DND-41 (cell line): Measurements from ENCODE around the gene VCPKMT.

ENCODE experiments used
- ATAC-seq: fragments of 200-7000 bp; cut with Tn5 transposase; 3 replicates; pipeline ENCODE4 v1.9.1; 2021; ENCODE audit warnings: low read depth; ENCODE audit not compliant: insufficient read depth
- DNase-seq: peaks from one replicate; pipeline ENCODE4 v3.0.0-alpha.2; 2020
- H2AFZ ChIP-seq: 2 replicates; pipeline ENCODE4 v1.6.0; 2012; ENCODE audit warnings: low read depth, low read length
- H3K27ac ChIP-seq: 2 replicates; pipeline ENCODE4 v1.5.1; 2012; ENCODE audit warnings: low read length, inconsistent platforms
- H3K27me3 ChIP-seq: fragments of 200-600 bp; sonication (generic); 2 replicates; pipeline ENCODE4 v1.6.0; 2012; ENCODE audit warnings: low read length, mild to moderate bottlenecking, inconsistent platforms; ENCODE audit not compliant: insufficient read depth, poor library complexity
- H3K36me3 ChIP-seq: 2 replicates; pipeline ENCODE4 v1.5.1; 2012; ENCODE audit warnings: low read length, inconsistent platforms; ENCODE audit not compliant: insufficient read depth
- H3K4me1 ChIP-seq: 2 replicates; pipeline ENCODE4 v1.5.1; 2012; ENCODE audit warnings: mild to moderate bottlenecking, low read length; ENCODE audit not compliant: insufficient read depth
- H3K4me2 ChIP-seq: 2 replicates; pipeline ENCODE4 v1.6.0; 2012; ENCODE audit warnings: mild to moderate bottlenecking, moderate library complexity, low read length, inconsistent platforms; ENCODE audit not compliant: insufficient read depth
- H3K4me3 ChIP-seq, 2 experiments: fragments of 200-600 bp in 1 of 2; shearing (Covaris generic) in 1 of 2; 2 replicates each; pipeline ENCODE4 v1.5.1; 2012 to 2016; ENCODE audit warnings: inconsistent platforms in 2 of 2, low read length in 2 of 2, mild to moderate bottlenecking in 2 of 2, low read depth in 1 of 2, moderate library complexity in 1 of 2
- H3K79me2 ChIP-seq: 2 replicates; pipeline ENCODE4 v1.6.0; 2012; ENCODE audit warnings: low read length, inconsistent platforms; ENCODE audit not compliant: insufficient read depth
- H3K9ac ChIP-seq: 2 replicates; pipeline ENCODE4 v1.6.0; 2012; ENCODE audit warnings: low read depth, mild to moderate bottlenecking, inconsistent platforms, low read length, moderate library complexity
- H3K9me3 ChIP-seq: 2 replicates; pipeline ENCODE4 v1.5.1; 2012; ENCODE audit warnings: low read length, moderate library complexity, mild to moderate bottlenecking, inconsistent platforms; ENCODE audit not compliant: insufficient read depth, severe bottlenecking
- H4K20me1 ChIP-seq: 2 replicates; pipeline ENCODE4 v1.6.0; 2012; ENCODE audit warnings: low read length; ENCODE audit not compliant: insufficient read depth
- EZH2 ChIP-seq: IDR thresholded peaks from 3 replicates; pipeline ENCODE4 v1.6.1; 2012; ENCODE audit warnings: borderline replicate concordance, low read depth, mild to moderate bottlenecking, moderate library complexity, low read length, inconsistent platforms; ENCODE audit not compliant: severe bottlenecking
- TF ChIP-seq, protein P1 (sequence below): IDR thresholded peaks from 2 replicates; pipeline ENCODE4 v1.5.1; 2012; ENCODE audit warnings: borderline replicate concordance, low read length, moderate library complexity, mild to moderate bottlenecking; ENCODE audit not compliant: poor library complexity, severe bottlenecking; ENCODE audit errors: extremely low read depth

Gene VCPKMT

DNA sequence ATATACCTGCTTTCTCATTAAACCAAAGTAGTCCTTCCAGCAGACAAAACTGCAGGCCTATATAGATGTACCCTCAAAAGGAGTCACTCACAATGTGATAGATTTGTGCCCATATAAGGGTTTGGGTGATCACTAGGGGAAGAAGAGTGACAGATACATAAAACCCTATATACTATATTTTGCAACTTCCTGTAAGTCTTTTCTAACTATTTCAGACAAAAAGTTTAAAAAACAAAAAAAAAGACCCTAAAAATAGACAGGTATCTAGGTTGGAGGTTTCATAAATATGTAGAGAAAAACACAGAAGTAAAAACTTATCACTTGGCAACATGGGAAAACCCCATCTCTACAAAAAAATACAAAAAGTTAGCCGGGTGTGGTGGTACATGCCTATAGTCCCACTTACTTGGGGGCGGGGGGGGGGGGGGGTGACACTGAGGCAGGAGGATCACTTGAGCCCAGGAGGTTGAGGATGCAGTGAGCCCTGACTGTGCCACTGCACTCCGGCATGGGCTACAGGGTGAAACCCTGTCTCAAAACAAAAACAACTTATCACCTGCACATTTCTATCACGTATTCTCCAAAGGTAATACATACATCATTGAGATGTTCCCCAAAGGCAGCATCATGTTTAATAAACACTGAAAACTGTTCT, 2.9 kb downstream of the VCPKMT start:
- H2AFZ ChIP-seq, result no peak overlapping the region
- ATAC-seq (no peak), DNase-seq (no peak)
- H3K27me3 ChIP-seq, result no peaks in the 10 kb centered on the region
- H3K36me3 ChIP-seq, result peaks cover 62% of the 10 kb centered on the region
- no peak overlapping the region for H3K27ac ChIP-seq
- no peak overlapping the region for H3K9ac ChIP-seq
- H3K4me1 ChIP-seq, result peaks cover 29% of the 10 kb centered on the region
- no peaks in the 10 kb centered on the region for H3K9me3 ChIP-seq
- H3K4me3 ChIP-seq, result no peak overlapping the region
- H3K4me2 ChIP-seq, result peak overlapping the region; percentile 23; the same call in 1 of the 2 replicates
- peaks cover 34% of the 10 kb centered on the region for H3K79me2 ChIP-seq
- TF ChIP-seq EZH2, result no peak
- TF ChIP-seq, protein P1, sequence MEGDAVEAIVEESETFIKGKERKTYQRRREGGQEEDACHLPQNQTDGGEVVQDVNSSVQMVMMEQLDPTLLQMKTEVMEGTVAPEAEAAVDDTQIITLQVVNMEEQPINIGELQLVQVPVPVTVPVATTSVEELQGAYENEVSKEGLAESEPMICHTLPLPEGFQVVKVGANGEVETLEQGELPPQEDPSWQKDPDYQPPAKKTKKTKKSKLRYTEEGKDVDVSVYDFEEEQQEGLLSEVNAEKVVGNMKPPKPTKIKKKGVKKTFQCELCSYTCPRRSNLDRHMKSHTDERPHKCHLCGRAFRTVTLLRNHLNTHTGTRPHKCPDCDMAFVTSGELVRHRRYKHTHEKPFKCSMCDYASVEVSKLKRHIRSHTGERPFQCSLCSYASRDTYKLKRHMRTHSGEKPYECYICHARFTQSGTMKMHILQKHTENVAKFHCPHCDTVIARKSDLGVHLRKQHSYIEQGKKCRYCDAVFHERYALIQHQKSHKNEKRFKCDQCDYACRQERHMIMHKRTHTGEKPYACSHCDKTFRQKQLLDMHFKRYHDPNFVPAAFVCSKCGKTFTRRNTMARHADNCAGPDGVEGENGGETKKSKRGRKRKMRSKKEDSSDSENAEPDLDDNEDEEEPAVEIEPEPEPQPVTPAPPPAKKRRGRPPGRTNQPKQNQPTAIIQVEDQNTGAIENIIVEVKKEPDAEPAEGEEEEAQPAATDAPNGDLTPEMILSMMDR, result no peak
- 0 out of 2 replicates have a peak, but pooled peaks cover 9% of the 10 kb centered on the region for H4K20me1 ChIP-seq

DNA sequence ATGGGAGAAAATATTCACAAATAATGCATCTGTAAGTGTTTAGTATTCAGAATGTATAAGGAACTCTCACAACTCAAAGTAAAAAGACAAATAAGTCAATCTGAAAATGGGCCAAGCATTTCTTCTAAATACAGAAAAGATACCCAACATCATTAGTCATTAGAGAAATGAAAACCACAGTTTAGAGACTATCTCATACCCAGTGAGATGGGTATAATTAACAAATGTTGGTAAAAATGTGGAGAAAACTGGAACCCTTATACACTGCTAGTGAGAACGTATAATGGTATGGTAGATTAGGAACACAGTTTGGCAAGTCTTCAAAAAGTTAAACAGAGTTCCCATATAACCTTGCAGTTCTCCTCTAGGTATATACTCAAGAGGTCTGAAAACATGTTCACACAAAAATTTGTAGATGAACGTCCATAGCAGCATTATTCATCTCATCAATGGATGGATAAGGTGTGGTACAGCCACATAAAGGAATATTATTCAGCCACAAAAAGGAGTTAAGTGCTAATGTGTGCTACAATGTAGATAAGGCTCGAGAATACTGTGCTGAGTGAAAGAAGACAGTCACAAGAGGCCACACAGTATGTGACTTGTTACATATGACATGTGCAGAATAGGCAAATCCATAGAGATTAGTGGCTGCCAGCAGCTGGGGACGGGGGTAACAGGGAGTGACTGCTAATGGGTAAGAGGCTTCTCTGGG, 5.9 kb downstream of the VCPKMT start:
- DNase-seq, result no peak
- no peak for TF ChIP-seq EZH2
- TF ChIP-seq, protein P1, result no peak
- peaks cover 18% of the 10 kb centered on the region for H3K4me1 ChIP-seq
- no peak overlapping the region for H3K9ac ChIP-seq
- H3K79me2 ChIP-seq, result peaks cover 24% of the 10 kb centered on the region
- H2AFZ ChIP-seq, result no peak overlapping the region
- H3K36me3 ChIP-seq, result peaks cover 60% of the 10 kb centered on the region
- no peaks in the 10 kb centered on the region for H3K27me3 ChIP-seq
- no peak for ATAC-seq
- H3K27ac ChIP-seq, result no peak overlapping the region
- H3K4me2 ChIP-seq, result no peak overlapping the region
- 0 out of 2 replicates have a peak, but pooled peaks cover 9% of the 10 kb centered on the region for H4K20me1 ChIP-seq
- no peaks in the 10 kb centered on the region for H3K9me3 ChIP-seq
- H3K4me3 ChIP-seq, result no peak overlapping the region

DNA sequence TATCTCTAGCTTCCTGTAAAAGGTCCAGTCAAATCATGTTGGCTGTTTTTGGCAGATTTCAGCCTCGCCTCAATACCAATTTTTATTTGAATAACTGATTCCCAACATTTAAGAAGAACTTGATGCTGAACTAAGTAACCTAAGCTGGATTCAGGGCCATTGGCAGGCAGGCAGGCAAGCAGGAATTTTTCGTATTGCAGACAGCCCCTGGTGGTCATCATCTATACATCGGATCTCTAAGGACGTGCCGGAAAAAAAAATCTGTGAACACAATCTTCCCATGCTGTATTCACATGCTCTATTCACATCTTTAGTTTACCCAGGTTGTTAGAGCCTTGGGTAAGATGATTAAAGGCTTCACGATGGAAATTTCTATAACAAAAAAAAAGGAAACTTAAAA, 7.0 kb downstream of the VCPKMT start:
- Histone ChIP-seq H3K4me3 (no peak overlapping the region), H3K27me3 (no peaks in the 10 kb centered on the region), H3K79me2 (peaks cover 13% of the 10 kb centered on the region), H3K9me3 (no peaks in the 10 kb centered on the region), H4K20me1 (0 out of 2 replicates have a peak, but pooled peaks cover 4% of the 10 kb centered on the region), H3K9ac (no peak overlapping the region), H2AFZ (no peak overlapping the region), H3K36me3 (peaks cover 55% of the 10 kb centered on the region), H3K4me2 (no peak overlapping the region), H3K27ac (no peak overlapping the region), H3K4me1 (peaks cover 11% of the 10 kb centered on the region)
- ATAC-seq (no peak), DNase-seq (no peak)
- TF ChIP-seq, protein P1, result no peak
- no peak for TF ChIP-seq EZH2
